Fibroblast of villous mesenchyme (primary cell): ENCODE data around the gene PLEKHA5. TPM values are rescaled to one million over a fixed set of nuclear protein-coding genes. Genes with fewer than 3 reads are reported as not detected.

Source experiments
- DNase-seq: peaks from one replicate; pipeline ENCODE4 v3.0.0-alpha.2; 2010; ENCODE audit warnings: low read depth
- H3K4me3 ChIP-seq: 2 replicates; pipeline ENCODE4 v1.5.1; 2011; ENCODE audit warnings: low read depth, mild to moderate bottlenecking, low read length
- CTCF ChIP-seq: IDR thresholded peaks from 2 replicates; pipeline ENCODE4 v1.5.1; 2012; ENCODE audit warnings: low read depth, mild to moderate bottlenecking, low read length; ENCODE audit not compliant: insufficient read depth
- total RNA-seq: library from RNA; depleted of rRNA; stranded (reverse); fragments of >200 nt; gene quantifications from 2 replicates; pipeline ENCODE4 v1.2.3, GENCODE V29; 2012

Gene PLEKHA5
- total RNA-seq, 1 donor = 37.1 TPM

DNA sequence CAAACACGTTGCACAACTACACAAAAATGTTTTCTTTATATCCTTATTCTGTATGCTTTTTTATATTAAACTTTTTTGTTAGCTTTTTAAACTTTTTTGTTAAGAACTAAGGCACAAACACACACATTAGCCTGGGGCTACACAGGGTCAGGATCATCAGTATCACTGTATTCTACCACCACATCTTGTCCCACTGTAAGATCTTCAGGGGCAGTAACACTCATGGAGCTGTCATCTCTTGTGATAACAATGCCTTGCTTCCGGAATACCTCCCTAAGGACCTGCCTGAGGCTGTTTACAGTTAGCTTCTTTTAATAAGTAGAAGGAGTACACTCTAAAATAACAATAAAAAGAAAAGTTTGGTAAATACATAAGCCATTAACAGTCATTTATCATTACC, 42.2 kb downstream of the PLEKHA5 start:
- DNase-seq = no peak
- TF ChIP-seq CTCF = no peak
- no peak overlapping the region for H3K4me3 ChIP-seq

DNA sequence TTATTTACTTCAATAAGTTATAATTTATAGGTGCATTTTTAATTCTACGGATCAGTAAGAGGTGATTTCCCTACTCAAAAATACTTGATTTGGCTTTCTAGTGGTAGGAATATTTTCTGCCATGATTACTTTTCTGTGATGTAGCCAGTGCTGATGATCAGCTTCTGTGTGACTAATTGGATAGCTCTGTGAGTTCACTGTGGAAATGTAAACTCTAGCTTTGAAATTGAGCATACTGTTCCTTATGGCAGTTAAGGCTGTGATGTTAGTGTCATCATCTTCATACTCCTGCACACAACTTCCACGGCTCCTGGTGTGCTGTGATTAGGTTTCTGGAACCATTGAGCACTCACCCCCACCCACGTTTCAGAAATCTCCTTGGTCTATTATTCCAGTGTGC, 48.2 kb downstream of the PLEKHA5 start:
- DNase-seq = peak; percentile 52
- H3K4me3 ChIP-seq = no peak overlapping the region
- TF ChIP-seq CTCF = no peak

GRCh38 chr12:19179986-19180385, 50.5 kb downstream of the PLEKHA5 start:
- TF ChIP-seq CTCF = no peak
- DNase-seq = no peak
- H3K4me3 ChIP-seq = no peak overlapping the region

DNA sequence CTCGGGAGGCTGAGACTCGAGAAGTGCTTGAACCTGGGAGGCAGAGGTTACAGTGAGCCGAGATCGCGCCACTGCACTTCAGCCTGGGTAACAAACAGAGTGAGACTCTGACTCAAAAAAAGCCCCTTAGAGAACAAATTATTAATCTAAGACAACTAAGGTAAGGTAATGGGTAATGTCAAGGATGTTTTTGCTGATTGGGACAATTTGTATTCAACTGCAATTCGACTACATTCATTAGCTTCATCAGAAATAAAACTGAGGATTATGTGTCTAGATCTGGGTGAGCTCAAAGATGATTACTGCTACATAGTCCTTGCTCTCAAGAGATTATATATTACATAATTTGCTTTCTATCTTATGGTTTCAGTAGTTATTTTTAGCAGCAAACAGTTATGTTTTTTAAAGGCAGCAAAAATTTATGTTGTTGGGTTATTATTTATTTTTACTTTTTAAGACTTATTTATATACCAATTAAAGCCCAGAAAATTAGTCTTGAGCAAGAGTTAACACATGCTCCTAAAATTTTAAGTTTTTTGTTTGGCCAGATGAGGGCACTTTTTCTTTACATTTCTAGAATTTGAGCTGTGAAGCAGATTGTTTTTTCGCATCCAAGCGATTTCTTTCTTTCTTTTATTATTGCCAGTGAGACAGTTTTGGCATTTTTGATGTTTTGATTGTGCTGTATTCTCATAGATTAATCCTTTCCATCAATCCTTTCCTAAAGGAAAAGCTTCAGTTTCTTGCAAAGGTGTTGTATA, 52.3 kb downstream of the PLEKHA5 start:
- H3K4me3 ChIP-seq = no peak overlapping the region
- TF ChIP-seq CTCF = peak; percentile 19
- DNase-seq = no peak

GRCh38 chr12:19183121-19183838, 53.7 kb downstream of the PLEKHA5 start:
- no peak for DNase-seq
- TF ChIP-seq CTCF = peak; percentile 33
- H3K4me3 ChIP-seq = no peak overlapping the region

DNA sequence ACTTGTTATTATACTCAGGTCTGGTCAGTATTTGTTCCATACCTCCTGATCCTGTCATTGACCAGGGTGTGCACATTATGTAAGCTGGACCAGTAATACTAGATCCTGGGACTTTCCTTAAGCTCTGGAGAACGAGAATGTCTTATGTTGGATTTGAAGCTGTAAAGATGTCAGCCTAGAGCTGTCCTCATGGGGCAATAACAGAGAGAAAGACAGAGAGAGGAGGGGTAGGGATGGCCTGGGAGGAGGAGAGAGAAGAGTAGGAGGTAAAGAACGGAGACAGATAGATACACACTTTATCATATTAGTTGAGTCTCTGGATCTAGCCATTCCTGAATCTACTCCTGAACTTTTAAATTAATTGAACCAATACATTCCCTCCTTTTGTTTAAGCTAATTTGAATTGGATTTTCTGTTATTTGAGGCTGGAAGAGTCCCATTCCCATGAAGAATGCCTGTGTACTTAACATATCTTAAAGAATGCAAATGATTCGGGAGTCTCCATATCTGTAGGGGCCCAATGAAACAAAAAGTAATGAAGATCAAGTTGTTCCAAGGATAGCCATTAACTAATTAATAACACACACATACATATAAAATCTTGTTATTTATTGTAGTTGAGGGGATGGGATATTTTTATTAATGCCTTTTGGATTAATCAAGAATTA, 55.9 kb downstream of the PLEKHA5 start:
- TF ChIP-seq CTCF = no peak
- no peak for DNase-seq
- H3K4me3 ChIP-seq = no peak overlapping the region
